COLO668 (cell line): ENCODE data around the gene ASXL3.

Experiments used
- DNase-seq: peaks from one replicate; lab custom pipeline; 2025; ENCODE audit not compliant: unreplicated experiment; lab: John Stamatoyannopoulos, UW

ASXL3 gene

GRCh38 chr18:33656889-33657448 lies 79.0 kb downstream of the ASXL3 start:
- no peak for DNase-seq

DNA sequence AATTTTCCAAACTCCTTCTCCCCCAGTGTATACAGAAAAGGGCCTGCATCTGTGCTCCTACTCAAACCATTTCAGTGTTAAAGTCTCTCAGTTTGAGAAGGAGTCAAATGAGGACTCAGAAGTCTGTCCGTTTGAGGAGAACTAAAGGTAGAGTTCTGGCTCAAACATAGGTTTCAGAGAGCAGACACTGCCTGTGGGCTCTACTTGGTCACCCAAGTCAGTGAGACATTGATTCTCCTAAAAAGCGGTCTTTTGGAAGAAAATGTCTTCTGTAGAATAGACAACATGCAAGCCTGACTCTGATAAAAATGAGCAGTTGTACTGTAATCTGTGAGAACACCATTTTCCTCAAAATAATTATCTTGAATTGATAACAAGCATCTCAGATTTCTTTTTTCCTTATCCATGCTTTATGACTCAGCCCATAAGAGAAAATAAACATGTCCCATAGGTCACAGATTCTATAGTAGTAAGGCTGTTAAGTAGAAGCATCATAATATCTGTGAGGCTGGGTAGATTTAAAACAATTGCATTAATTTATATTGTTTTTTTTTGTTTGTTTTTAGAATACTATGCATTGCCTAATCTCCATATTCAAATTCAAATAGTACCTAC lies 82.8 kb downstream of the ASXL3 start:
- DNase-seq: no peak

GRCh38 chr18:33664241-33664874 lies 86.3 kb downstream of the ASXL3 start:
- DNase-seq: no peak

DNA sequence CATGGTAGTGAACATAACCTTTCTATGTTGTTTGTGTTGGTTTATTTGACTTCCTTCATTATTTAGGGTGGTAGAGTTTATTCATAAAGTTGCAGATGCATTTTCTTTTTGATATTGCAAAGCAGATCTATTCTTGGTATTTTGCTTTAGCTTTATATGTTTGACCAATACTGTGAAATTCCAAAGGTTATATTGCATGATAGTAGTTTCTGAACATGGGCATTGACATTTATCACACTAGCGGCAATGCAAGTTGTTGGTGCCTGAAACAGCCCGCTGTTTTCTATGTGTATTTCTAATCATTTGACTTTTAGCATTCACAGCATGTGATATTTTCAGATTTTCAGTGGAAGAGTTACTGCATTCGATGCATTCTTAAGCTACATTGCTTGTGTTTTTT lies 87.2 kb downstream of the ASXL3 start:
- no peak for DNase-seq

- no peak for DNase-seq
Observed at GRCh38 chr18:33665641-33666040, 87.6 kb downstream of the ASXL3 start.

DNA sequence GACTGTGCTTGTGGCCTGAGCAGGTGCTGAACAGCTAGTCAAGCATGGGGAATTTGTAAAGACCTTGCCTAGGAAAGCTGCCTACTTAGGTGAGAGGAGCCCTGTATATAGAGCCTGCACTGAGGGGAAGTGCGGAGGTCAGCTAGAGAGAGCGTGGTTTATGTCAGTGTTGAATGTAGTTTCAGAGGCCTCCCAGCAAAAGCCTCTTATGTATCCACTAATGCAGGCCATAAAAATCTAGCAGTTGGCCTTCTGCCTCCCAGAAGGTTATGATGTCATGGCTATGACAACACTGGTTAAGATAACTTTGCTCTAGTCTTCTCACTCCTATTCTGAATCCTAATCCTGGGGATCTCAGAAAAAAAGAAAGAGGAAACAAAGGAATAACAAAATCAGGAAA lies 88.9 kb downstream of the ASXL3 start:
- DNase-seq: no peak

- no peak for DNase-seq
Observed at GRCh38 chr18:33669589-33669988, 91.6 kb downstream of the ASXL3 start.

- DNase-seq: no peak
Observed at GRCh38 chr18:33670029-33670428, 92.0 kb downstream of the ASXL3 start.

DNA sequence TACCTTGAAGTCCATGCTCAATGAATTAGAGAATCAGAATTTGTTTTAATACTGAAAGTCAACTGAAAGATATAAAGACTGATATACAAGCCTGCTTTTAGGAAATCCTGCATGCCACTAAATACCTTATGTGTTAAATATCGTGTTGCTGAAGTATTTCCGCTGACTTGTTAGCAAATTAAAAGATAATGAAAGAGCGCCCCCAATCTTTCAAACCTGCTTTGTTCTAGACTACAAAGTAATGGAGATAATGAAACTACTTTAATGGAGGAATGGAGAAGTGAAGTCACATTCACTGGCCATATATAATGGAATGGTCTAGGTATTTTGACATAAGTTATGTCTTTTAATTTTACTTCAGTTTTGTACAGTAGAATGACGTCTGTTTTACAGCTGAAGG lies 95.7 kb downstream of the ASXL3 start:
- no peak for DNase-seq

- no peak for DNase-seq
Observed at GRCh38 chr18:33676593-33676992, 98.6 kb downstream of the ASXL3 start.

DNA sequence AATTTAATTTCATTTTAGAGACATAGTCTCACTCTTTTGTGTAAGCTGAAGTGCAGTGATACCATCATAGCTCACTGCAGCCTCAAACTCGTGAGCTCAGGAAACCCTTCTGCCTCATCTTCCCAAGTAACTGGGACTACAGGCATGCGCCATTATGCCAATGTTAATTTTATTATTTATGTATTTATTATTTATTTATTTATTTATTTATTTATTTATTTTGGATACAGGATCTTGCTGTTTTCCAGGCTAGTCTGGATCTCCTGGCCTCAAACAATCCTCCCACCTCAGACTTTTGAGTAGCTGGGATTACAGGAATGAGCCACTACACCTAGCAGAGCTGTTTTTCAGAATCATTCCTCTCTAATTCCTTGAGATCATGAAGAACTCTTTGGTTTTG lies 99.9 kb downstream of the ASXL3 start:
- no peak for DNase-seq

DNA sequence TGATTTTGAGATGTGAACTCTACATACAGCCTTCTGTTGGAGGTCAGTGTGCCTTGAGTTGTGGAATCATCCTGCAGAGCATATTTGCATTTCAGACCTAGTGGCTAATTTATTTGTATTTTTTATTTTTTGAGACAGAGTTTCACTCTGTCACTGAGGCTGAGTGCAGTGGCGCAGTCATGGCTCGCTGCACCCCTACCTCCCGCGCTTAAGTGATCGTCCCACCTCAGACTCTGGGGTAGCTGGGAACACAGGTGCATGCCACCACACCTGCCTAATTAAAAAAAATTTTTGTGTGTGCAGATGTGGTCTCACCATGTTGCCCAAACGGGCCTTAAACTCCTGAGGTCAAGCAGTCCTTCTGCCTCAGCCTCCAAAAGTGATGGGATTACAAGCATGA lies 104.4 kb downstream of the ASXL3 start:
- DNase-seq: no peak

GRCh38 chr18:33694593-33694992 lies 116.6 kb downstream of the ASXL3 start:
- no peak for DNase-seq

- no peak for DNase-seq
Observed at GRCh38 chr18:33696332-33697162, 118.5 kb downstream of the ASXL3 start.

- no peak for DNase-seq
Observed at GRCh38 chr18:33697498-33697897, 119.5 kb downstream of the ASXL3 start.

GRCh38 chr18:33699372-33699771 lies 121.4 kb downstream of the ASXL3 start:
- no peak for DNase-seq

DNA sequence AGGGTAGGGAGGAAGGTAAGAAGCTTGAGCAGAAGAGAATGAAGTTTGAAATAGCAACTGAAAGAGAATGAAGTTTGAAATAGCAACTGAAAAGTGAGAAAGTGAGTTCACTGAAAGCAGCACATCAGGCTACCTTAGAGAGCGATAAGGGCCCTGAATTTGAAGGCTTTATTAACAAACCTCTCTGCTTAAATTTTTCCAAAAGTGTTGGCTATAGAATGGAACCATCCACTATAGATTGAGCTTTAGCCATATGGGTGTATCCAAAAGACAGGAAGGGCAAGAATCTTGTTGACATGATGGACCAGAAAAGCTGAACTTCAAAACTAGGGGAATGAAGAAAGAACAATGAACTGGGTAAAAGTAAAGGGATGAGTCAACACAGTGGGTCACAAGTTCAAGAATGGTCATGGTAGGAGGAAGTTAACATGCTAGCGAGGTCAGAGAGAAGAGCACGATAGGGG lies 122.5 kb downstream of the ASXL3 start:
- no peak for DNase-seq

DNA sequence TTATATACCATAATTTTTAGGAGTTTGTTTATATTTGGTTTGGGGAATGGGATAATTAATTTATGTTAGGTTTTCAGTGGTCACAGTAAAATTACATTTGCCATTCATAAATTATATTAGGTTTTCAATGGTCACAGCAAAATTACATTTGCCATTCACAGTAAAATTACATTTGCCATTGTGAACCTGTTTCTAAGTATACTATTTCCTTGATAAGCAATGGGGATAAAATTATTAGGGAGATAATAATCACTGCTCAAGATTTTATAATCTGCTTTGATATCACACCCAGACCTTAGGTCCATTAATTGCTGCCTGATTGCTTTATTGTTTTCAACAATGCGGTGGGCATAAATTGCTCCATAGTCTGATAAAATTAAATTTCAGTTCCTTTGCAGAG lies 124.6 kb downstream of the ASXL3 start:
- no peak for DNase-seq

DNA sequence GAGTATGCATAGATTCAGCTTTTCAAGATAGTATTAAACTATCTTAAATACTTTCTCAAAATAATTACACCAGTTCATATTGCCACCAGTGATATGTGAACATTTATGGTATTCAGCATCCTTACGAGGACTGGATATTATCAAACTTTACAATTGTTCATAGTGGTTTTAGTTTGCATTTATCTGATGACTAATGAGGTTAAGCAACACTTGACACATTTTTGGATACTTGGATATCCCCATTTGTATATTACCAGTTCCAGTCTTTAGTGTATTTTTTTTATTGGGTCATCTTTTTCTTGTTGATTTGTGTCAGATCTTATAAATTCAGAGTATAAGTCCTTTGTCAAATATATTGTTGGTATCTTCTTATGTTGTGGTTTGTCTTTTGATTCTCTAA lies 128.4 kb downstream of the ASXL3 start:
- no peak for DNase-seq

GRCh38 chr18:33708876-33709275 lies 130.9 kb downstream of the ASXL3 start:
- no peak for DNase-seq

DNA sequence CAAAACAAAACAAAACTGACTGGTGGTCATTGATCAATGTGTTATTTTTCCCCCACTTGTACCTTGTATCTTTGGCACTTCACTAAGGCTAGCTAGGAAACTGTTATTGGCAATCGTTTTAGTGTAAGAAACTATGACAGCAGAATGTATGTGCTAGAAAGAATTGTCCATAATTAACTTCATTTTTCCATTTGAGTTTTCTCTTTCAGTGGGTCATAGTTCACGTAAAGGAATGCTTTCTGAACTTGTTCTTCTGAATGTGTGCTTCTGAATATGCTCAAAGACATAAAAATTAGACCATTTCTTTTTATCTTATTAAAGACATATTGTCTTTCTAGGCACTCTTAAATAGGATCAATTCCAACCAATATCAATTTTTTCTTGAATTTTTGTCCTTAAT lies 132.2 kb downstream of the ASXL3 start:
- DNase-seq: no peak

GRCh38 chr18:33711514-33711913 lies 133.5 kb downstream of the ASXL3 start:
- DNase-seq: no peak
